Measurements from ENCODE around the gene KCNG2. TPM values are rescaled to one million over a fixed set of nuclear protein-coding genes. Genes with fewer than 3 reads are reported as not detected.

KCNG2 gene
- total and polyA plus RNA-seq, 2 of the 13 experiments (the other 11 are each of a cell fraction or from before 2014, with no cell fraction given) = not detected

GRCh38 chr18:79905993-79906392, 108.3 kb downstream of the KCNG2 start:
- ATAC-seq (no peak), FAIRE-seq (no peak), DNase-seq (ENCODE audit: low spot score) (no peak)
- Histone ChIP-seq H3K36me3 (replicated peaks in 1 of 2; ENCODE audit: control insufficient read depth in 1 of 2, insufficient read depth in 2 of 2, low read length in 2 of 2) (peaks cover 3 to 18% of the 10 kb centered on the region in 2 experiments; a peak in 3 of 5 replicates), H2AFZ (ENCODE audit: low read length) (no peak overlapping the region), H3K4me2 (ENCODE audit: low read depth, low read length) (no peak overlapping the region), H3K27ac (ENCODE audit: extremely low read length, insufficient read depth, low read length) (no peak overlapping the region), H3K27me3 (ENCODE audit: control insufficient read depth in 1 of 2, insufficient read depth in 2 of 2, low read length in 2 of 2) (no peaks in the 10 kb centered on the region), H3K9ac (ENCODE audit: insufficient read depth, low read depth, low read length) (no peak overlapping the region), H3K79me2 (ENCODE audit: insufficient read depth, low read length) (no peaks in the 10 kb centered on the region), H3K9me3 (ENCODE audit: low read length) (no peaks in the 10 kb centered on the region), H3K4me3 (replicated peaks in 1 of 3; ENCODE audit: insufficient read depth in 1 of 3, low read depth in 2 of 3, low read length in 3 of 3) (no peak overlapping the region), H4K20me1 (ENCODE audit: insufficient read depth, low read length) (peaks cover 15% of the 10 kb centered on the region; the same call in 1 of the 2 replicates), H3K4me1 (ENCODE audit: insufficient read depth, low read length) (no peaks in the 10 kb centered on the region)
- BruUV-seq (replicated peaks) = no TSS peak
- TF ChIP-seq, protein P1, sequence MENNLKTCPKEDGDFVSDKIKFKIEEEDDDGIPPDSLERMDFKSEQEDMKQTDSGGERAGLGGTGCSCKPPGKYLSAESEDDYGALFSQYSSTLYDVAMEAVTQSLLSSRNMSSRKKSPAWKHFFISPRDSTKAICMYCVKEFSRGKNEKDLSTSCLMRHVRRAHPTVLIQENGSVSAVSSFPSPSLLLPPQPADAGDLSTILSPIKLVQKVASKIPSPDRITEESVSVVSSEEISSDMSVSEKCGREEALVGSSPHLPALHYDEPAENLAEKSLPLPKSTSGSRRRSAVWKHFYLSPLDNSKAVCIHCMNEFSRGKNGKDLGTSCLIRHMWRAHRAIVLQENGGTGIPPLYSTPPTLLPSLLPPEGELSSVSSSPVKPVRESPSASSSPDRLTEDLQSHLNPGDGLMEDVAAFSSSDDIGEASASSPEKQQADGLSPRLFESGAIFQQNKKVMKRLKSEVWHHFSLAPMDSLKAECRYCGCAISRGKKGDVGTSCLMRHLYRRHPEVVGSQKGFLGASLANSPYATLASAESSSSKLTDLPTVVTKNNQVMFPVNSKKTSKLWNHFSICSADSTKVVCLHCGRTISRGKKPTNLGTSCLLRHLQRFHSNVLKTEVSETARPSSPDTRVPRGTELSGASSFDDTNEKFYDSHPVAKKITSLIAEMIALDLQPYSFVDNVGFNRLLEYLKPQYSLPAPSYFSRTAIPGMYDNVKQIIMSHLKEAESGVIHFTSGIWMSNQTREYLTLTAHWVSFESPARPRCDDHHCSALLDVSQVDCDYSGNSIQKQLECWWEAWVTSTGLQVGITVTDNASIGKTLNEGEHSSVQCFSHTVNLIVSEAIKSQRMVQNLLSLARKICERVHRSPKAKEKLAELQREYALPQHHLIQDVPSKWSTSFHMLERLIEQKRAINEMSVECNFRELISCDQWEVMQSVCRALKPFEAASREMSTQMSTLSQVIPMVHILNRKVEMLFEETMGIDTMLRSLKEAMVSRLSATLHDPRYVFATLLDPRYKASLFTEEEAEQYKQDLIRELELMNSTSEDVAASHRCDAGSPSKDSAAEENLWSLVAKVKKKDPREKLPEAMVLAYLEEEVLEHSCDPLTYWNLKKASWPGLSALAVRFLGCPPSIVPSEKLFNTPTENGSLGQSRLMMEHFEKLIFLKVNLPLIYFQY (CRISPR knock-in tag; IDR thresholded peaks at IDR 0.05; ENCODE audit: borderline replicate concordance) = no peak
- no peak for TF ChIP-seq MLLT10 (CRISPR knock-in tag; IDR thresholded peaks at IDR 0.05)
- TF ChIP-seq RXRA (CRISPR knock-in tag; IDR thresholded peaks at IDR 0.05) = no peak
- no peak for TF ChIP-seq ZNF691 (CRISPR knock-in tag; IDR thresholded peaks at IDR 0.05; ENCODE audit: borderline replicate concordance, low read depth)
- TF ChIP-seq, protein P2, sequence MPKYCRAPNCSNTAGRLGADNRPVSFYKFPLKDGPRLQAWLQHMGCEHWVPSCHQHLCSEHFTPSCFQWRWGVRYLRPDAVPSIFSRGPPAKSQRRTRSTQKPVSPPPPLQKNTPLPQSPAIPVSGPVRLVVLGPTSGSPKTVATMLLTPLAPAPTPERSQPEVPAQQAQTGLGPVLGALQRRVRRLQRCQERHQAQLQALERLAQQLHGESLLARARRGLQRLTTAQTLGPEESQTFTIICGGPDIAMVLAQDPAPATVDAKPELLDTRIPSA (CRISPR knock-in tag; IDR thresholded peaks at IDR 0.05; ENCODE audit: borderline replicate concordance) = no peak
- no peak for TF ChIP-seq AGO1 (IDR thresholded peaks at IDR 0.05; ENCODE audit: low read depth, low read length, poor library complexity, severe bottlenecking)
- no peak for TF ChIP-seq KDM3A (CRISPR knock-in tag; IDR thresholded peaks at IDR 0.05; ENCODE audit: low read depth)
- TF ChIP-seq ZFP90 (CRISPR knock-in tag; IDR thresholded peaks at IDR 0.05; ENCODE audit: borderline replicate concordance) = no peak
- no peak for TF ChIP-seq ZNF326 (CRISPR knock-in tag; IDR thresholded peaks at IDR 0.05; ENCODE audit: borderline replicate concordance)
- TF ChIP-seq TMF1 (CRISPR knock-in tag; IDR thresholded peaks at IDR 0.05; ENCODE audit: low read depth) = no peak
- TF ChIP-seq, protein P3, sequence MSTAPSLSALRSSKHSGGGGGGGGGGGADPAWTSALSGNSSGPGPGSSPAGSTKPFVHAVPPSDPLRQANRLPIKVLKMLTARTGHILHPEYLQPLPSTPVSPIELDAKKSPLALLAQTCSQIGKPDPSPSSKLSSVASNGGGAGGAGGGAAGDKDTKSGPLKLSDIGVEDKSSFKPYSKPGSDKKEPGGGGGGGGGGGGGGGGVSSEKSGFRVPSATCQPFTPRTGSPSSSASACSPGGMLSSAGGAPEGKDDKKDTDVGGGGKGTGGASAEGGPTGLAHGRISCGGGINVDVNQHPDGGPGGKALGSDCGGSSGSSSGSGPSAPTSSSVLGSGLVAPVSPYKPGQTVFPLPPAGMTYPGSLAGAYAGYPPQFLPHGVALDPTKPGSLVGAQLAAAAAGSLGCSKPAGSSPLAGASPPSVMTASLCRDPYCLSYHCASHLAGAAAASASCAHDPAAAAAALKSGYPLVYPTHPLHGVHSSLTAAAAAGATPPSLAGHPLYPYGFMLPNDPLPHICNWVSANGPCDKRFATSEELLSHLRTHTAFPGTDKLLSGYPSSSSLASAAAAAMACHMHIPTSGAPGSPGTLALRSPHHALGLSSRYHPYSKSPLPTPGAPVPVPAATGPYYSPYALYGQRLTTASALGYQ (CRISPR knock-in tag; IDR thresholded peaks at IDR 0.05) = no peak
- TF ChIP-seq, protein P4, sequence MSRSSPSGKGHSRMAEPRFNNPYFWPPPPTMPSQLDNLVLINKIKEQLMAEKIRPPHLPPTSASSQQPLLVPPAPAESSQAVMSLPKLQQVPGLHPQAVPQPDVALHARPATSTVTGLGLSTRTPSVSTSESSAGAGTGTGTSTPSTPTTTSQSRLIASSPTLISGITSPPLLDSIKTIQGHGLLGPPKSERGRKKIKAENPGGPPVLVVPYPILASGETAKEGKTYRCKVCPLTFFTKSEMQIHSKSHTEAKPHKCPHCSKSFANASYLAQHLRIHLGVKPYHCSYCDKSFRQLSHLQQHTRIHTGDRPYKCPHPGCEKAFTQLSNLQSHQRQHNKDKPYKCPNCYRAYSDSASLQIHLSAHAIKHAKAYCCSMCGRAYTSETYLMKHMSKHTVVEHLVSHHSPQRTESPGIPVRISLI (CRISPR knock-in tag; IDR thresholded peaks at IDR 0.05; ENCODE audit: borderline replicate concordance) = no peak
- TF ChIP-seq KAT8 (CRISPR knock-in tag; IDR thresholded peaks at IDR 0.05) = no peak
- no peak for TF ChIP-seq ZNF740 (CRISPR knock-in tag; IDR thresholded peaks at IDR 0.05)
- in situ Hi-C loops (cut with HindIII; ENCODE audit: extremely low pct_ligation_motif_present, low pct_unique_long_range_greater_than_20kb) = no loop called here
- WGBS (ENCODE audit: low lambda C conversion rate) = 100% methylated on average over 1 of the region's 1 CpG
- intact Hi-C loops (cut with micrococcal nuclease; ENCODE audit: unreplicated experiment) = no loop called here
- POLR2A ChIA-PET = no interaction called here
- CTCF ChIA-PET (ENCODE audit: low intra/inter-chr PET ratio, low total read pairs) = no interaction called here

Data from HepG2 (cell line).